K562 (cell line): Measurements from ENCODE around the gene TMEM131L. TPM values are rescaled to one million over a fixed set of nuclear protein-coding genes. Genes with fewer than 3 reads are reported as not detected.

ENCODE experiments used
- ATAC-seq: fragments of 200-7000 bp; cut with Tn5 transposase; 3 replicates; pipeline ENCODE4 v1.9.1; 2020; ENCODE audit warnings: moderate library complexity
- BruUV-seq: library from RNA; stranded (reverse); fragments of 400-500 nt; replicated peaks from 2 replicates; lab custom pipeline; 2021; lab: Mats Ljungman, UMichigan
- CTCF ChIA-PET: fragments of 300-600 bp; formaldehyde crosslinking; extraction: SDS; loops from one replicate; lab custom pipeline; 2021; ENCODE audit warnings: low intra/inter-chr PET ratio; lab: Yijun Ruan, JAX
- POLR2A ChIA-PET: fragments of 300-600, 350-650 bp; sonication (Branson Sonifier 250); formaldehyde crosslinking; extraction: SDS; loops from one replicate; lab custom pipeline; 2021; ENCODE audit warnings: antibody characterized with exemption, inconsistent platforms; lab: Yijun Ruan, JAX
- DNase-seq, 4 experiments: peaks; one replicate each; pipeline versions ENCODE4 v3.0.0 to v3.0.0-alpha.2; 2011 to 2018; ENCODE audit warnings: low spot score in 3 of 4, mixed read lengths in 3 of 4; ENCODE audit errors: extremely low read depth in 1 of 4
- FAIRE-seq: peaks from 2 replicates; lab custom pipeline; 2011; peaks lifted over from hg19 to GRCh38; lab: Jason Lieb, UNC
- H2AFZ ChIP-seq: 2 replicates; pipeline ENCODE4 v1.6.0; 2011; ENCODE audit warnings: low read depth, low read length, control low read depth, inconsistent platforms
- H3K27ac ChIP-seq: fragments of 200-600 bp; 3 replicates; pipeline ENCODE4 v1.8.0; 2011; ENCODE audit warnings: low read depth, mild to moderate bottlenecking, control low read depth, inconsistent platforms, low read length, moderate library complexity, mixed read lengths; ENCODE audit errors: extremely low read depth
- H3K27me3 ChIP-seq, 2 experiments: fragments of 300-600 bp in 1 of 2; 2 replicates in 1 of 2; 3 replicates in 1 of 2; pipeline versions ENCODE4 v1.6.0 to v1.8.0; 2011; ENCODE audit warnings: inconsistent platforms in 2 of 2, low read length in 2 of 2, mild to moderate bottlenecking in 1 of 2, mixed read lengths in 1 of 2, moderate library complexity in 1 of 2; ENCODE audit not compliant: control insufficient read depth in 2 of 2, insufficient read depth in 2 of 2
- H3K36me3 ChIP-seq: fragments of 300-600 bp; 3 replicates; pipeline ENCODE4 v1.8.0; 2011; ENCODE audit warnings: mild to moderate bottlenecking, low read length, inconsistent platforms; ENCODE audit not compliant: control insufficient read depth, insufficient read depth
- H3K4me1 ChIP-seq, 2 experiments: fragments of 200-600 bp in 1 of 2; replicated peaks in 1 of 2; 2 replicates in 1 of 2; 3 replicates in 1 of 2; pipeline versions ENCODE4 v1.5.1 to v1.8.0; 2011; ENCODE audit warnings: inconsistent platforms in 2 of 2, low read length in 2 of 2, mild to moderate bottlenecking in 1 of 2, mixed read lengths in 1 of 2, moderate library complexity in 1 of 2; ENCODE audit not compliant: control insufficient read depth in 2 of 2, insufficient read depth in 2 of 2
- H3K4me2 ChIP-seq: 2 replicates; pipeline ENCODE4 v1.6.1; 2011; ENCODE audit warnings: low read length, control low read depth, inconsistent platforms, mixed read lengths; ENCODE audit not compliant: insufficient read depth
- H3K4me3 ChIP-seq: fragments of 200-600 bp; sonication (generic), shearing (Covaris generic); 2 replicates; pipeline ENCODE4 v1.5.1; 2016; ENCODE audit warnings: control low read depth, inconsistent platforms
- H3K79me2 ChIP-seq: fragments of 200-600 bp; 3 replicates; pipeline ENCODE4 v1.8.0; 2011; ENCODE audit warnings: low read length, inconsistent platforms; ENCODE audit not compliant: control insufficient read depth, insufficient read depth
- H3K9ac ChIP-seq, 2 experiments: 2 replicates each; pipeline versions ENCODE4 v1.6.0 to v1.6.1; 2011; ENCODE audit warnings: low read depth in 2 of 2, low read length in 2 of 2, control low read depth in 1 of 2, inconsistent platforms in 1 of 2, mild to moderate bottlenecking in 1 of 2, mixed read lengths in 1 of 2; ENCODE audit not compliant: insufficient read depth in 1 of 2
- H3K9me1 ChIP-seq: one replicate; pipeline ENCODE4 v1.6.0; 2011; ENCODE audit warnings: inconsistent platforms, mild to moderate bottlenecking, low read length, moderate library complexity; ENCODE audit not compliant: control insufficient read depth, insufficient read depth
- H3K9me3 ChIP-seq: replicated peaks from 2 replicates; pipeline ENCODE4 v1.5.1; 2011; ENCODE audit warnings: low read depth, low read length, inconsistent platforms; ENCODE audit not compliant: control insufficient read depth, insufficient read depth
- H4K20me1 ChIP-seq: replicated peaks from 2 replicates; pipeline ENCODE4 v1.6.1; 2011; ENCODE audit warnings: low read length, inconsistent platforms, mixed read lengths; ENCODE audit not compliant: control insufficient read depth, insufficient read depth
- CC2D1A ChIP-seq: fragments of 450-650 bp; IDR thresholded peaks from 2 replicates; pipeline ENCODE4 v1.6.1; 2017; ENCODE audit warnings: mild to moderate bottlenecking
- FOS ChIP-seq: IDR thresholded peaks from 3 replicates; pipeline ENCODE4 v1.6.1; 2011; ENCODE audit not compliant: insufficient read length; ENCODE audit errors: extremely low read depth
- NFIC ChIP-seq: fragments of 450-650 bp; IDR thresholded peaks from 2 replicates; pipeline ENCODE4 v1.6.1; 2017; ENCODE audit warnings: mild to moderate bottlenecking, inconsistent platforms
- SRSF9 ChIP-seq: fragments of 200-400 bp; formaldehyde crosslinking; IDR thresholded peaks from 2 replicates; pipeline ENCODE4 v1.6.1; 2017; ENCODE audit warnings: low read depth, low read length, borderline replicate concordance
- USF2 ChIP-seq: sonication (generic); formaldehyde crosslinking; IDR thresholded peaks from 2 replicates; pipeline ENCODE4 v1.5.0; 2020; ENCODE audit warnings: missing genetic modification reagents
- ZNF184 ChIP-seq: sonication (generic); formaldehyde crosslinking; IDR thresholded peaks from 2 replicates; pipeline ENCODE4 v1.5.0; 2020; ENCODE audit warnings: missing genetic modification reagents
- ZNF586 ChIP-seq: fragments of 450-650 bp; formaldehyde crosslinking; conservative IDR thresholded peaks from 2 replicates; pipeline ENCODE4 v1.4.0; 2020; ENCODE audit warnings: mild to moderate bottlenecking, moderate library complexity
- WGBS: fragments of 100-300 bp; shearing (Covaris generic); methylation state at CpG from one replicate; pipeline ENCODE4 v1.1.6; 2016; ENCODE audit warnings: low coverage, mixed read lengths; ENCODE audit not compliant: insufficient coverage; ENCODE audit errors: missing lambda C conversion rate; 5-methylcytosine and 5-hydroxymethylcytosine counted together
- in situ Hi-C: fragments of 300-500 bp; cut with MboI; formaldehyde crosslinking; loops from 4 replicates; pipeline ENCODE4 v1.15.0; 2018; ENCODE audit warnings: inconsistent platforms, mixed read lengths
- intact Hi-C: fragments of 100-400 bp; cut with micrococcal nuclease; formaldehyde crosslinking; loops from 2 replicates; pipeline ENCODE4 v1.14.2; 2022
- polyA plus RNA-seq, 8 experiments: library from polyadenylated mRNA; depleted of rRNA in 4 of 8; stranded (reverse) in 5 of 8; unstranded in 3 of 8; fragments of >200 nt; fragmentation: Nextera tagmentation in 2 of 8; fragmentation: Illumina TruSeq in 1 of 8; extraction: Ambion mirVana in 2 of 8; extraction: Trizol in 1 of 8; gene quantifications; 2 replicates each; pipeline versions ENCODE4 v1.2.1 to v1.2.3, GENCODE V29; 2011 to 2014; ENCODE audit warnings: inconsistent platforms in 1 of 8, missing spikeins in 1 of 8
- total RNA-seq, 7 experiments: library from RNA; depleted of rRNA in 6 of 7; stranded (reverse); fragments of >200 nt in 6 of 7; fragmentation: Illumina TruSeq in 2 of 7; extraction: Trizol in 2 of 7; gene quantifications; 2 replicates each; pipeline versions ENCODE4 v1.2.1 to v1.2.3, GENCODE V29; 2011 to 2021; ENCODE audit warnings: low replicate concordance in 1 of 7

The TMEM131L gene
- total and polyA plus RNA-seq, 9 of the 15 experiments (the other 6 are each of a cell fraction or from before 2014, with no cell fraction given): 1.2 to 20.8 (median 12.9) TPM

- TF ChIP-seq SRSF9: no peak
- TF ChIP-seq ZNF184 (CRISPR knock-in tag): no peak
- no peak for TF ChIP-seq ZNF586 (CRISPR knock-in tag)
Observed at GRCh38 chr4:153676984-153677383, 210.8 kb downstream of the TMEM131L start (continued).

- ChIA-PET POLR2A (no interaction called here), CTCF (no interaction called here)
- intact Hi-C loops: no loop called here
- peaks cover 0 to 8% of the 10 kb centered on the region in 2 experiments; a peak in 2 of 5 replicates for H3K4me1 ChIP-seq
- no peak for DNase-seq
- in situ Hi-C loops: no loop called here
- no peaks in the 10 kb centered on the region for H3K9me3 ChIP-seq
- no peaks in the 10 kb centered on the region for H4K20me1 ChIP-seq
- H3K9me1 ChIP-seq: no peaks in the 10 kb centered on the region
- FAIRE-seq: no peak
- no peaks in the 10 kb centered on the region for H3K36me3 ChIP-seq
- ATAC-seq: no peak
- no peak overlapping the region for H3K4me3 ChIP-seq
- no peak overlapping the region for H3K27ac ChIP-seq
- BruUV-seq: no TSS peak
- H3K4me2 ChIP-seq: no peak overlapping the region
- TF ChIP-seq NFIC (peak; percentile 30; the same call in 1 of the 2 replicates), USF2 (CRISPR knock-in tag) (no peak), CC2D1A (no peak), FOS (no peak)
- WGBS: 0% methylated on average over 6 of the region's 6 CpGs
- H3K9ac ChIP-seq: no peak overlapping the region
- no peaks in the 10 kb centered on the region for H3K79me2 ChIP-seq
- no peak overlapping the region for H2AFZ ChIP-seq
- peaks cover 17 to 20% of the 10 kb centered on the region in 2 experiments for H3K27me3 ChIP-seq
Observed at GRCh38 chr4:153679486-153679885, 213.3 kb downstream of the TMEM131L start.
